Aorta (tissue), 5 donors: Measurements from ENCODE around the gene ARHGEF10L. TPM values are rescaled to one million over a fixed set of nuclear protein-coding genes. Genes with fewer than 3 reads are reported as not detected.

Source experiments
- ATAC-seq: fragments of 200-7000 bp; cut with Tn5 transposase; one replicate; pipeline ENCODE4 v1.9.1; 2022; ENCODE audit warnings: moderate library complexity; ENCODE audit not compliant: low FRiP score
- DNase-seq, 2 donors: peaks; one replicate each; pipeline ENCODE4 v3.0.0-alpha.2; 2020
- H3K27ac ChIP-seq, 2 donors: one replicate each; pipeline ENCODE4 v1.5.1; 2013; ENCODE audit warnings: low read length in 2 of 2, mild to moderate bottlenecking in 2 of 2, moderate library complexity in 2 of 2, control low read depth in 1 of 2, inconsistent platforms in 1 of 2, low read depth in 1 of 2
- H3K27me3 ChIP-seq, 2 donors: one replicate each; pipeline ENCODE4 v1.6.1; 2013; ENCODE audit warnings: control low read depth in 1 of 2, low read length in 1 of 2, mild to moderate bottlenecking in 1 of 2, moderate library complexity in 1 of 2; ENCODE audit not compliant: insufficient read depth in 2 of 2, control insufficient read depth in 1 of 2
- H3K36me3 ChIP-seq, 2 donors: one replicate each; pipeline ENCODE4 v1.6.1; 2013; ENCODE audit warnings: control low read depth in 1 of 2, low read length in 1 of 2, mild to moderate bottlenecking in 1 of 2; ENCODE audit not compliant: insufficient read depth in 2 of 2, control insufficient read depth in 1 of 2
- H3K4me1 ChIP-seq, 2 donors: one replicate each; pipeline ENCODE4 v1.6.1; 2013; ENCODE audit warnings: low read length in 2 of 2, control low read depth in 1 of 2, mild to moderate bottlenecking in 1 of 2, moderate library complexity in 1 of 2; ENCODE audit not compliant: insufficient read depth in 2 of 2, control insufficient read depth in 1 of 2
- H3K4me3 ChIP-seq, 2 donors: one replicate each; pipeline ENCODE4 v1.5.1; 2013; ENCODE audit warnings: low read length in 2 of 2, control low read depth in 1 of 2, mild to moderate bottlenecking in 1 of 2
- H3K9me3 ChIP-seq: one replicate; pipeline ENCODE4 v1.6.1; 2013; ENCODE audit warnings: mild to moderate bottlenecking, low read length; ENCODE audit not compliant: control insufficient read depth
- WGBS, 2 donors: extraction: QIAGEN DNeasy Blood & Tissue Kit; methylation state at CpG; one replicate each; pipeline ENCODE4 v1.1.7; 2013; 5-methylcytosine and 5-hydroxymethylcytosine counted together
- intact Hi-C, 2 donors: fragments of 100-400 bp; cut with DNase I; formaldehyde crosslinking; loops; one replicate each; pipeline versions ENCODE4 v1.14.2 to v1.15.0; 2022
- polyA plus RNA-seq, 2 donors: library from polyadenylated mRNA; stranded (reverse); fragments of 200-250 nt; gene quantifications; one replicate each; pipeline ENCODE4 v1.2.3, GENCODE V29; 2013
- total RNA-seq, 2 donors: library from RNA; stranded (reverse); fragmentation: NEBNext Ultra II Directional; extraction: Animal tissue kit (Norgen Biotek cat#: 25700); gene quantifications; one replicate each; pipeline ENCODE4 v1.2.1, GENCODE V29; 2021
- donor health status: healthy with polysubstance abuse.
- donor health status: Bipolar disorder and iron deficiency.
- donor health status: DM: no; HTN: no; CAD: no.
- donor health status: DM: no; HTN: no; CAD: no.
- donor health status: DM: yes; HTN: yes; CAD: no.

ARHGEF10L gene
- total and polyA plus RNA-seq, 4 donors: 24.0 to 190 (median 133) TPM

- Histone ChIP-seq H3K27ac (peak overlapping the region in 1 of 2 donors; percentile 7), H3K4me3 (no peak overlapping the region), H3K4me1 (no peaks in the 10 kb centered on the region), H3K36me3 (peaks cover 0 to 6% of the 10 kb centered on the region in 2 donors), H3K27me3 (no peaks in the 10 kb centered on the region), H3K9me3 (no peaks in the 10 kb centered on the region)
- intact Hi-C loops: loop anchor here in 1 of 2 donors (5.0 kb wide), 1 partner anchor 35 kb away; no protein-coding TSS in a partner anchor
- ATAC-seq: no peak
- WGBS, 2 donors: 27 to 39% methylated on average over 1 of the region's 1 CpG
- no peak for DNase-seq
These were observed 72.5 kb downstream of the ARHGEF10L start for GRCh38 chr1:17611991-17612390.

- H3K4me1 ChIP-seq: no peaks in the 10 kb centered on the region
- DNase-seq: no peak
- peak overlapping the region in 1 of 2 donors; percentile 39 for H3K27ac ChIP-seq
- intact Hi-C loops: loop anchor here in 1 of 2 donors (5.0 kb wide), 1 partner anchor 34 kb away; no protein-coding TSS in a partner anchor
- no peak overlapping the region for H3K4me3 ChIP-seq
- H3K36me3 ChIP-seq: peaks cover 0 to 6% of the 10 kb centered on the region in 2 donors
- 79 to 86% methylated on average over 10 of the region's 10 CpGs for WGBS, 2 donors
- ATAC-seq: no peak
- no peaks in the 10 kb centered on the region for H3K27me3 ChIP-seq
- no peaks in the 10 kb centered on the region for H3K9me3 ChIP-seq
These were observed 73.3 kb downstream of the ARHGEF10L start for GRCh38 chr1:17612831-17613230.

- ATAC-seq: no peak
- Histone ChIP-seq H3K27me3 (no peaks in the 10 kb centered on the region), H3K4me1 (no peaks in the 10 kb centered on the region), H3K36me3 (peaks cover 0 to 6% of the 10 kb centered on the region in 2 donors), H3K27ac (peak overlapping the region in 1 of 2 donors; percentile 64), H3K9me3 (no peaks in the 10 kb centered on the region), H3K4me3 (no peak overlapping the region)
- intact Hi-C loops: loop anchor here in 1 of 2 donors (5.0 kb wide), 1 partner anchor 33 kb away; no protein-coding TSS in a partner anchor
- WGBS, 2 donors: 74 to 76% methylated on average over 4 of the region's 4 CpGs
- no peak for DNase-seq
These were observed 75.1 kb downstream of the ARHGEF10L start for GRCh38 chr1:17614586-17614985.

- peaks cover 0 to 6% of the 10 kb centered on the region in 2 donors for H3K36me3 ChIP-seq
- H3K4me1 ChIP-seq: no peaks in the 10 kb centered on the region
- H3K9me3 ChIP-seq: no peaks in the 10 kb centered on the region
- DNase-seq (peak in 1 of 2 donors; percentile 81), ATAC-seq (no peak)
- no peak overlapping the region for H3K4me3 ChIP-seq
- WGBS, 2 donors: 81 to 84% methylated on average over 11 of the region's 11 CpGs
- intact Hi-C loops: no loop called here
- H3K27me3 ChIP-seq: no peaks in the 10 kb centered on the region
- peak overlapping the region in 1 of 2 donors; percentile 37 for H3K27ac ChIP-seq
These were observed 75.7 kb downstream of the ARHGEF10L start for GRCh38 chr1:17615157-17615556.

GRCh38 chr1:17615959-17616358 lies 76.5 kb downstream of the ARHGEF10L start:
- Histone ChIP-seq H3K9me3 (no peaks in the 10 kb centered on the region), H3K36me3 (peaks cover 0 to 4% of the 10 kb centered on the region in 2 donors), H3K27ac (peak overlapping the region in 1 of 2 donors; percentile 37), H3K4me3 (no peak overlapping the region), H3K27me3 (no peaks in the 10 kb centered on the region), H3K4me1 (no peaks in the 10 kb centered on the region)
- DNase-seq: no peak
- intact Hi-C loops: no loop called here
- no peak for ATAC-seq
- WGBS, 2 donors: 88% methylated on average over 17 of the region's 17 CpGs

GRCh38 chr1:17616731-17617279 lies 77.3 kb downstream of the ARHGEF10L start:
- H3K27ac ChIP-seq: peak overlapping the region in 1 of 2 donors; percentile 93
- no peak overlapping the region for H3K4me3 ChIP-seq
- intact Hi-C loops: no loop called here
- ATAC-seq (no peak), DNase-seq (no peak)
- no peaks in the 10 kb centered on the region for H3K4me1 ChIP-seq
- no peaks in the 10 kb centered on the region for H3K9me3 ChIP-seq
- H3K27me3 ChIP-seq: no peaks in the 10 kb centered on the region
- WGBS, 2 donors: 87 to 88% methylated on average over 12 of the region's 12 CpGs
- H3K36me3 ChIP-seq: peaks cover 0 to 4% of the 10 kb centered on the region in 2 donors

GRCh38 chr1:17617787-17618557 lies 78.5 kb downstream of the ARHGEF10L start:
- peaks cover 0 to 3% of the 10 kb centered on the region in 2 donors for H3K36me3 ChIP-seq
- peak; percentile 91 to 94 for DNase-seq
- WGBS, 2 donors: 1 to 4% methylated on average over 21 to 27 of the region's 27 CpGs
- peak overlapping the region; percentile 21 to 51 for H3K4me3 ChIP-seq
- peak overlapping the region; percentile 88 to 96 for H3K27ac ChIP-seq
- ATAC-seq: peak; percentile 89
- H3K9me3 ChIP-seq: no peaks in the 10 kb centered on the region
- no peaks in the 10 kb centered on the region for H3K27me3 ChIP-seq
- no peaks in the 10 kb centered on the region for H3K4me1 ChIP-seq
- intact Hi-C loops: loop anchor here in 1 of 2 donors (1.0 kb wide), 2 partner anchors 12 to 49 kb away; no protein-coding TSS in a partner anchor

- WGBS, 2 donors: 2 to 5% methylated on average over 18 to 19 of the region's 19 CpGs
- Histone ChIP-seq H3K9me3 (no peaks in the 10 kb centered on the region), H3K4me3 (peak overlapping the region; percentile 21 to 51), H3K4me1 (no peaks in the 10 kb centered on the region), H3K27ac (peak overlapping the region; percentile 88 to 96), H3K27me3 (no peaks in the 10 kb centered on the region), H3K36me3 (peaks cover 0 to 2% of the 10 kb centered on the region in 2 donors)
- intact Hi-C loops: loop anchor here in 1 of 2 donors (1.0 kb wide), 2 partner anchors 12 to 49 kb away; no protein-coding TSS in a partner anchor
- ATAC-seq: peak; percentile 57
- DNase-seq: peak in 1 of 2 donors; percentile 79
These were observed 79.2 kb downstream of the ARHGEF10L start for GRCh38 chr1:17618558-17619247.
